Endothelial cell of umbilical vein (primary cell): Measurements from ENCODE around the gene HCFC1. TPM values are rescaled to one million over a fixed set of nuclear protein-coding genes. Genes with fewer than 3 reads are reported as not detected.

Source experiments
- BruUV-seq: library from RNA; stranded (reverse); fragments of 400-500 nt; replicated peaks from 2 replicates; lab custom pipeline; 2021; lab: Mats Ljungman, UMichigan
- CTCF ChIA-PET: fragments of 300-600, 350-600 bp; sonication (Branson Sonifier 250); formaldehyde crosslinking; loops from one replicate; lab custom pipeline; 2021; ENCODE audit warnings: antibody characterized with exemption, inconsistent platforms; lab: Charles Lee
- POLR2A ChIA-PET: fragments of 300-600, 350-600 bp; sonication (Branson Sonifier 250); formaldehyde crosslinking; loops from one replicate; lab custom pipeline; 2021; ENCODE audit warnings: antibody characterized with exemption, inconsistent platforms; lab: Charles Lee
- DNase-seq: peaks from one replicate; pipeline ENCODE4 v3.0.0-alpha.2; 2011; ENCODE audit warnings: low read depth, low spot score
- FAIRE-seq: peaks from 2 replicates; lab custom pipeline; 2011; peaks lifted over from hg19 to GRCh38; lab: Jason Lieb, UNC
- H2AFZ ChIP-seq: 2 replicates; pipeline ENCODE4 v1.6.0; 2012; ENCODE audit warnings: low read depth, low read length, control low read depth, inconsistent platforms
- H3K27ac ChIP-seq: 2 replicates; pipeline ENCODE4 v1.5.1; 2011; ENCODE audit warnings: low read depth, mild to moderate bottlenecking, control low read depth, low read length, moderate library complexity; ENCODE audit not compliant: insufficient read depth
- H3K27me3 ChIP-seq, 2 experiments: 2 replicates each; pipeline versions ENCODE4 v1.6.0 to v1.6.1; 2011; ENCODE audit warnings: low read length in 2 of 2, mixed read lengths in 1 of 2; ENCODE audit not compliant: control insufficient read depth in 2 of 2, insufficient read depth in 2 of 2
- H3K36me3 ChIP-seq, 2 experiments: 2 replicates in 1 of 2; 3 replicates in 1 of 2; pipeline ENCODE4 v1.5.1; 2011; ENCODE audit warnings: low read length in 2 of 2, mild to moderate bottlenecking in 1 of 2, moderate library complexity in 1 of 2; ENCODE audit not compliant: control insufficient read depth in 2 of 2, insufficient read depth in 2 of 2; ENCODE audit errors: extremely low read depth in 1 of 2
- H3K4me1 ChIP-seq: 3 replicates; pipeline ENCODE4 v1.5.1; 2011; ENCODE audit warnings: mild to moderate bottlenecking, low read length; ENCODE audit not compliant: control insufficient read depth, insufficient read depth; ENCODE audit errors: extremely low read depth
- H3K4me2 ChIP-seq: 2 replicates; pipeline ENCODE4 v1.6.1; 2011; ENCODE audit warnings: low read length, control low read depth, mixed read lengths; ENCODE audit not compliant: insufficient read depth
- H3K4me3 ChIP-seq, 3 experiments: fragments of 200-600 bp in 1 of 3; sonication (generic), shearing (Covaris generic) in 1 of 3; replicated peaks in 1 of 3; 2 replicates each; pipeline ENCODE4 v1.5.1; 2011 to 2016; ENCODE audit warnings: control low read depth in 3 of 3, low read length in 3 of 3, mild to moderate bottlenecking in 2 of 3, inconsistent platforms in 1 of 3, low read depth in 1 of 3, moderate library complexity in 1 of 3; ENCODE audit not compliant: insufficient read depth in 1 of 3
- H3K79me2 ChIP-seq: 2 replicates; pipeline ENCODE4 v1.6.0; 2012; ENCODE audit warnings: low read length, inconsistent platforms; ENCODE audit not compliant: control insufficient read depth, insufficient read depth
- H3K9ac ChIP-seq: replicated peaks from 2 replicates; pipeline ENCODE3; 2011; ENCODE audit warnings: low read length, control low read depth; ENCODE audit not compliant: insufficient read depth; ENCODE audit errors: extremely low read depth
- H3K9me1 ChIP-seq: replicated peaks from 3 replicates; pipeline ENCODE4 v1.6.0; 2011; ENCODE audit warnings: mild to moderate bottlenecking, low read length; ENCODE audit not compliant: control insufficient read depth, insufficient read depth; ENCODE audit errors: extremely low read depth
- H3K9me3 ChIP-seq: replicated peaks from 2 replicates; pipeline ENCODE4 v1.5.1; 2012; ENCODE audit warnings: low read length, inconsistent platforms; ENCODE audit not compliant: control insufficient read depth, insufficient read depth
- H4K20me1 ChIP-seq: replicated peaks from 2 replicates; pipeline ENCODE3; 2011; ENCODE audit warnings: mild to moderate bottlenecking, low read length; ENCODE audit not compliant: control insufficient read depth, insufficient read depth; ENCODE audit errors: extremely low read depth
- CTCF ChIP-seq, 2 donors: IDR thresholded peaks; 1 replicate in 1 of 2; 2 replicates in 1 of 2; pipeline ENCODE4 v1.5.1; 2011; ENCODE audit warnings: low read length in 2 of 2, mild to moderate bottlenecking in 2 of 2, moderate library complexity in 2 of 2, control low read depth in 1 of 2, inconsistent platforms in 1 of 2, low read depth in 1 of 2; ENCODE audit not compliant: insufficient read depth in 1 of 2; ENCODE audit errors: extremely low read depth in 1 of 2
- EZH2 ChIP-seq: IDR thresholded peaks from 2 replicates; pipeline ENCODE4 v1.6.1; 2012; ENCODE audit warnings: borderline replicate concordance, low read depth, mild to moderate bottlenecking, moderate library complexity, low read length, inconsistent platforms; ENCODE audit not compliant: severe bottlenecking
- FOS ChIP-seq: IDR thresholded peaks from 2 replicates; pipeline ENCODE4 v1.6.1; 2011; ENCODE audit warnings: mild to moderate bottlenecking, low read length, moderate library complexity, borderline replicate concordance; ENCODE audit not compliant: insufficient read depth
- GATA2 ChIP-seq: IDR thresholded peaks from 2 replicates; pipeline ENCODE4 v1.7.0; 2011; ENCODE audit warnings: low read depth, mild to moderate bottlenecking, moderate library complexity, mixed read lengths, low read length; ENCODE audit not compliant: insufficient read length, insufficient read depth
- JUN ChIP-seq: IDR thresholded peaks from 2 replicates; pipeline ENCODE4 v1.6.1; 2011; ENCODE audit warnings: borderline replicate concordance, low read depth; ENCODE audit not compliant: insufficient read length, insufficient read depth
- MAX ChIP-seq: IDR thresholded peaks from 2 replicates; pipeline ENCODE4 v1.6.1; 2011; ENCODE audit not compliant: insufficient read depth, insufficient read length
- MYC ChIP-seq: IDR thresholded peaks from one replicate; pipeline ENCODE4 v1.6.1; 2011; ENCODE audit warnings: mild to moderate bottlenecking, low read depth, low read length
- POLR2A ChIP-seq: IDR thresholded peaks from 2 replicates; pipeline ENCODE4 v1.6.1; 2012; ENCODE audit warnings: low read depth, mild to moderate bottlenecking, control low read depth, low read length
- POLR2AphosphoS5 ChIP-seq: IDR thresholded peaks from 2 replicates; pipeline ENCODE4 v1.6.1; 2012; ENCODE audit warnings: low read depth, mild to moderate bottlenecking, control low read depth, low read length, moderate library complexity; ENCODE audit not compliant: insufficient read depth
- dilution Hi-C: fragments of 300-500 bp; cut with MboI; formaldehyde crosslinking; loops from one replicate; pipeline ENCODE4 v1.15.0; 2019; ENCODE audit warnings: low sequenced_read_pairs; ENCODE audit not compliant: extremely low pct_ligation_motif_present
- intact Hi-C: fragments of 100-400 bp; cut with micrococcal nuclease; formaldehyde crosslinking; loops from one replicate; pipeline ENCODE4 v1.10.0; 2022
- polyA plus RNA-seq, 4 experiments: library from polyadenylated mRNA; depleted of rRNA in 3 of 4; stranded (reverse) in 3 of 4; unstranded in 1 of 4; fragments of >200 nt; gene quantifications; 2 replicates each; pipeline versions ENCODE4 v1.2.1 to v1.2.3, GENCODE V29; 2011 to 2012; ENCODE audit warnings: missing spikeins in 1 of 4
- total RNA-seq: library from RNA; stranded (reverse); gene quantifications from 2 replicates; pipeline ENCODE4 v1.2.3, GENCODE V29; 2021

Gene HCFC1
- total and polyA plus RNA-seq, 2 donors (not counting 3 experiments of a cell fraction or from before 2014, with no cell fraction given): 15.9 to 85.9 TPM

- ChIA-PET POLR2A (no interaction called here), CTCF (interaction anchor here (0.6 to 1.7 kb wide), 3 partner anchors 10 to 39 kb away, joined by 3 to 8 read pairs (median 4); no protein-coding TSS in a partner anchor)
- dilution Hi-C loops (no loop called here), intact Hi-C loops (no loop called here)
- Histone ChIP-seq H3K9me1 (no peaks in the 10 kb centered on the region), H3K79me2 (no peaks in the 10 kb centered on the region), H3K4me2 (no peak overlapping the region), H3K36me3 (no peaks in the 10 kb centered on the region), H2AFZ (no peak overlapping the region), H3K4me1 (no peaks in the 10 kb centered on the region), H3K9ac (no peak overlapping the region), H3K9me3 (no peaks in the 10 kb centered on the region), H3K27me3 (no peaks in the 10 kb centered on the region), H4K20me1 (no peaks in the 10 kb centered on the region), H3K27ac (no peak overlapping the region), H3K4me3 (no peak overlapping the region)
- FAIRE-seq (peak; percentile 35), DNase-seq (no peak)
- TF ChIP-seq MYC: no peak
- no peak for TF ChIP-seq FOS
- TF ChIP-seq POLR2A: no peak
- no peak for TF ChIP-seq JUN
- TF ChIP-seq CTCF (IDR thresholded peaks at IDR 0.05; ENCODE audit: extremely low read depth in 1 of 2, insufficient read depth in 1 of 2, low read depth in 1 of 2, low read length in 2 of 2): no peak
- TF ChIP-seq POLR2AphosphoS5: no peak
- TF ChIP-seq EZH2: no peak
- no peak for TF ChIP-seq MAX
- TF ChIP-seq GATA2: no peak
- BruUV-seq: no TSS peak
Observed at GRCh38 chrX:154000051-154000450, 28.4 kb upstream of the HCFC1 start.
